H9 (cell line): ENCODE data around the gene NCOA1. TPM values are rescaled to one million over a fixed set of nuclear protein-coding genes. Genes with fewer than 3 reads are reported as not detected.

ENCODE experiments used
- DNase-seq: peaks from one replicate; pipeline ENCODE4 v3.0.0-alpha.2; 2017
- H2AFZ ChIP-seq: one replicate; pipeline ENCODE4 v1.6.1; 2013; ENCODE audit warnings: mild to moderate bottlenecking, low read length, control low read depth, moderate library complexity
- H2AK5ac ChIP-seq: 2 replicates; pipeline ENCODE4 v1.6.1; 2013; ENCODE audit warnings: low read length, control low read depth, mixed read lengths; ENCODE audit not compliant: insufficient read length
- H2BK120ac ChIP-seq: one replicate; pipeline ENCODE4 v1.6.1; 2013; ENCODE audit warnings: low read depth, mild to moderate bottlenecking, low read length, control low read depth, inconsistent platforms; ENCODE audit not compliant: poor library complexity, severe bottlenecking
- H2BK12ac ChIP-seq: 2 replicates; pipeline ENCODE4 v1.6.1; 2013; ENCODE audit warnings: low read length, control low read depth, mixed read lengths, low read depth; ENCODE audit not compliant: insufficient read length
- H2BK15ac ChIP-seq: 2 replicates; pipeline ENCODE4 v1.6.1; 2013; ENCODE audit warnings: low read depth, low read length, control low read depth
- H2BK20ac ChIP-seq: one replicate; pipeline ENCODE4 v1.6.1; 2013; ENCODE audit warnings: low read depth, mild to moderate bottlenecking, low read length, control low read depth, inconsistent platforms; ENCODE audit not compliant: poor library complexity, severe bottlenecking
- H2BK5ac ChIP-seq: 2 replicates; pipeline ENCODE4 v1.6.1; 2013; ENCODE audit warnings: low read length, control low read depth, mixed read lengths; ENCODE audit not compliant: insufficient read length
- H3K14ac ChIP-seq: 2 replicates; pipeline ENCODE4 v1.6.1; 2013; ENCODE audit warnings: low read length, control low read depth; ENCODE audit not compliant: insufficient read depth
- H3K18ac ChIP-seq: 2 replicates; pipeline ENCODE4 v1.6.1; 2013; ENCODE audit warnings: low read depth, mild to moderate bottlenecking, mixed read lengths, low read length, control low read depth; ENCODE audit not compliant: insufficient read length
- H3K23ac ChIP-seq: 2 replicates; pipeline ENCODE4 v1.6.1; 2013; ENCODE audit warnings: low read length, control low read depth, mixed read lengths, low read depth; ENCODE audit not compliant: insufficient read length
- H3K23me2 ChIP-seq: 2 replicates; pipeline ENCODE4 v1.6.1; 2013; ENCODE audit warnings: low read depth, mild to moderate bottlenecking, mixed read lengths, low read length, control low read depth; ENCODE audit not compliant: insufficient read length, poor library complexity, severe bottlenecking
- H3K27ac ChIP-seq: 2 replicates; pipeline ENCODE4 v1.5.1; 2013; ENCODE audit warnings: low read length, control low read depth, mixed read lengths, low read depth; ENCODE audit not compliant: insufficient read length
- H3K27me3 ChIP-seq: 2 replicates; pipeline ENCODE4 v1.6.1; 2013; ENCODE audit warnings: low read length, control low read depth, inconsistent platforms; ENCODE audit not compliant: insufficient read depth
- H3K4ac ChIP-seq: 2 replicates; pipeline ENCODE4 v1.6.1; 2013; ENCODE audit warnings: low read depth, mild to moderate bottlenecking, control low read depth, inconsistent platforms, low read length, moderate library complexity
- H3K4me1 ChIP-seq: 2 replicates; pipeline ENCODE4 v1.6.1; 2013; ENCODE audit warnings: low read length, control low read depth, inconsistent platforms; ENCODE audit not compliant: insufficient read depth
- H3K4me2 ChIP-seq: 2 replicates; pipeline ENCODE4 v1.6.1; 2013; ENCODE audit warnings: low read length, control low read depth, mixed read lengths; ENCODE audit not compliant: insufficient read length, insufficient read depth
- H3K56ac ChIP-seq: 2 replicates; pipeline ENCODE4 v1.6.1; 2013; ENCODE audit warnings: low read depth, mild to moderate bottlenecking, mixed read lengths, low read length, control low read depth; ENCODE audit not compliant: insufficient read length
- H3K79me1 ChIP-seq: 2 replicates; pipeline ENCODE4 v1.6.1; 2013; ENCODE audit warnings: low read depth, mild to moderate bottlenecking, moderate library complexity, low read length, control low read depth, inconsistent platforms; ENCODE audit not compliant: insufficient read depth, poor library complexity, severe bottlenecking
- H3K79me2 ChIP-seq: 2 replicates; pipeline ENCODE4 v1.6.1; 2013; ENCODE audit warnings: low read length, control low read depth, inconsistent platforms; ENCODE audit not compliant: insufficient read depth
- H3K9ac ChIP-seq: 2 replicates; pipeline ENCODE4 v1.6.1; 2013; ENCODE audit warnings: low read length, control low read depth, mixed read lengths; ENCODE audit not compliant: insufficient read length; ENCODE audit errors: extremely low read depth
- H3K9me3 ChIP-seq: one replicate; pipeline ENCODE4 v1.6.1; 2013; ENCODE audit warnings: low read depth, low read length, inconsistent platforms; ENCODE audit not compliant: control insufficient read depth
- H3T11ph ChIP-seq: one replicate; pipeline ENCODE4 v1.6.1; 2013; ENCODE audit warnings: mild to moderate bottlenecking, low read length, control low read depth, inconsistent platforms
- H4K20me1 ChIP-seq: one replicate; pipeline ENCODE4 v1.6.1; 2013; ENCODE audit not compliant: control insufficient read depth, insufficient read length, insufficient read depth
- H4K5ac ChIP-seq: 2 replicates; pipeline ENCODE4 v1.6.1; 2013; ENCODE audit warnings: low read depth, mild to moderate bottlenecking, mixed read lengths, low read length, control low read depth; ENCODE audit not compliant: insufficient read length
- H4K8ac ChIP-seq: replicated peaks from 2 replicates; pipeline ENCODE4 v1.6.1; 2013; ENCODE audit warnings: low read length, control low read depth, mixed read lengths, low read depth; ENCODE audit not compliant: insufficient read length
- H4K91ac ChIP-seq: 2 replicates; pipeline ENCODE4 v1.6.1; 2013; ENCODE audit warnings: low read depth, mild to moderate bottlenecking, moderate library complexity, mixed read lengths, low read length, control low read depth; ENCODE audit not compliant: insufficient read length
- H3K27ac Mint-ChIP-seq, 3 experiments: 2 replicates in 2 of 3; 3 replicates in 1 of 3; pipeline ENCODE4 v1.8.0; 2020 to 2021; ENCODE audit warnings: mixed read lengths in 3 of 3, mild to moderate bottlenecking in 1 of 3, moderate library complexity in 1 of 3
- H3K27me3 Mint-ChIP-seq: 2 replicates; pipeline ENCODE4 v1.8.0; 2021; ENCODE audit warnings: low read depth, mild to moderate bottlenecking, moderate library complexity, mixed read lengths
- H3K36me3 Mint-ChIP-seq, 3 experiments: 2 replicates in 2 of 3; 3 replicates in 1 of 3; pipeline ENCODE4 v1.8.0; 2020 to 2021; ENCODE audit warnings: low read depth in 3 of 3, mixed read lengths in 3 of 3; ENCODE audit not compliant: insufficient read depth in 1 of 3
- H3K4me1 Mint-ChIP-seq, 2 experiments: 2 replicates each; pipeline ENCODE4 v1.8.0; 2020; ENCODE audit warnings: mixed read lengths in 2 of 2
- H3K4me3 Mint-ChIP-seq, 2 experiments: 2 replicates in 1 of 2; 3 replicates in 1 of 2; pipeline ENCODE4 v1.8.0; 2020 to 2021; ENCODE audit warnings: mild to moderate bottlenecking in 2 of 2, mixed read lengths in 2 of 2, moderate library complexity in 1 of 2
- H3K9me3 Mint-ChIP-seq, 2 experiments: 2 replicates in 1 of 2; 3 replicates in 1 of 2; pipeline ENCODE4 v1.8.0; 2020; ENCODE audit warnings: mild to moderate bottlenecking in 2 of 2, mixed read lengths in 2 of 2, moderate library complexity in 1 of 2
- CTCF ChIP-seq: fragments of 200-600 bp; sonication (generic); conservative IDR thresholded peaks from 3 replicates; pipeline ENCODE4 v1.8.0; 2021; ENCODE audit warnings: antibody characterized with exemption, mild to moderate bottlenecking
- WGBS: extraction: QIAGEN DNeasy Blood & Tissue Kit; methylation state at CpG from one replicate; pipeline ENCODE4 v1.1.7; 2013; ENCODE audit warnings: missing lambda C conversion rate, low lambda C conversion rate, mixed read lengths; ENCODE audit not compliant: insufficient read length; ENCODE audit errors: extremely low coverage; 5-methylcytosine and 5-hydroxymethylcytosine counted together
- total RNA-seq: library from RNA; stranded (reverse); gene quantifications from 2 replicates; pipeline ENCODE4 v1.2.1, GENCODE V29; 2021

The NCOA1 gene
- total RNA-seq, 1 experiment from 2014 or later = 14.8 TPM

GRCh38 chr2:24452502-24452885, 38.6 kb upstream of the NCOA1 start:
- no CpG with 5 or more reads among the region's 4 CpGs for whole genome bisulfite sequencing
- peaks cover 9 to 11% of the 10 kb centered on the region in 2 experiments for H3K9me3 Mint-ChIP-seq

More at GRCh38 chr2:24452502-24452885, 38.6 kb upstream of the NCOA1 start:
- no peak overlapping the region for H2BK12ac ChIP-seq
- Mint-ChIP-seq H3K36me3 (peaks cover 0 to 6% (median 0%) of the 10 kb centered on the region in 3 experiments; a peak in 4 of 7 replicates), H3K4me1 (peaks cover 14 to 22% of the 10 kb centered on the region in 2 experiments), H3K27me3 (peaks cover 21% of the 10 kb centered on the region), H3K4me3 (no peak overlapping the region), H3K27ac (no peak overlapping the region)
- H3K79me1 ChIP-seq = no peaks in the 10 kb centered on the region
- H3K4ac ChIP-seq = no peak overlapping the region
- no peak overlapping the region for H4K8ac ChIP-seq
- H3K27ac ChIP-seq = no peak overlapping the region
- no peak overlapping the region for H3K4me2 ChIP-seq
- no peak overlapping the region for H2BK15ac ChIP-seq
- H2BK20ac ChIP-seq = no peak overlapping the region
- H3K23ac ChIP-seq = no peak overlapping the region
- no peak overlapping the region for H4K91ac ChIP-seq
- no peak overlapping the region for H3T11ph ChIP-seq
- no peak overlapping the region for H3K14ac ChIP-seq
- H2AK5ac ChIP-seq = no peak overlapping the region
- H2BK120ac ChIP-seq = no peak overlapping the region
- H4K20me1 ChIP-seq = no peaks in the 10 kb centered on the region
- no peak for TF ChIP-seq CTCF
- H3K9me3 ChIP-seq = no peaks in the 10 kb centered on the region
- DNase-seq = no peak
- H3K4me1 ChIP-seq = no peaks in the 10 kb centered on the region
- no peaks in the 10 kb centered on the region for H3K79me2 ChIP-seq
- H3K27me3 ChIP-seq = no peaks in the 10 kb centered on the region
- H4K5ac ChIP-seq = no peak overlapping the region
- no peak overlapping the region for H3K56ac ChIP-seq
- H2BK5ac ChIP-seq = no peak overlapping the region
- no peaks in the 10 kb centered on the region for H3K23me2 ChIP-seq
- no peak overlapping the region for H2AFZ ChIP-seq
- H3K9ac ChIP-seq = no peak overlapping the region
- H3K18ac ChIP-seq = no peak overlapping the region
